Ovary (tissue), 9 donors: Measurements from ENCODE around the gene FMNL2. TPM values are rescaled to one million over a fixed set of nuclear protein-coding genes. Genes with fewer than 3 reads are reported as not detected.
A peak's percentile ranks its signal among the peaks of the same experiment; 100 is the strongest.

ENCODE experiments used
- DNase-seq, 5 donors: peaks; one replicate each; pipeline ENCODE4 v3.0.0-alpha.2; 2019 to 2020
- H3K27ac ChIP-seq, 2 donors: fragments of 200-600 bp; one replicate each; pipeline versions ENCODE4 v1.5.1 to v1.8.0; 2019 to 2022
- H3K27me3 ChIP-seq: fragments of 200-600 bp; one replicate; pipeline ENCODE4 v1.8.0; 2022
- H3K36me3 ChIP-seq: fragments of 200-600 bp; sonication (generic); one replicate; pipeline ENCODE4 v1.5.1; 2019
- H3K4me1 ChIP-seq: one replicate; pipeline ENCODE4 v1.8.1; 2013; ENCODE audit warnings: mild to moderate bottlenecking, moderate library complexity; ENCODE audit not compliant: insufficient read depth
- H3K4me3 ChIP-seq: fragments of 200-600 bp; sonication (generic); one replicate; pipeline ENCODE4 v1.5.1; 2017
- H3K9me3 ChIP-seq, 2 donors: fragments of 200-600 bp in 1 of 2; sonication (generic) in 1 of 2; one replicate each; pipeline versions ENCODE4 v1.5.1 to v1.8.1; 2013 to 2019; ENCODE audit warnings: mild to moderate bottlenecking in 1 of 2, moderate library complexity in 1 of 2
- EP300 ChIP-seq: sonication (generic); formaldehyde crosslinking; IDR thresholded peaks from one replicate; pipeline ENCODE4 v1.6.1; 2017; ENCODE audit warnings: antibody characterized with exemption
- POLR2A ChIP-seq: fragments of 450-650 bp; IDR thresholded peaks from one replicate; pipeline ENCODE4 v1.6.1; 2017; ENCODE audit warnings: antibody characterized with exemption, mild to moderate bottlenecking, moderate library complexity
- WGBS, 3 donors: extraction: QIAGEN DNeasy Blood & Tissue Kit in 1 of 3; methylation state at CpG; one replicate each; pipeline versions ENCODE4 v1.1.5 to v1.1.7; 2013 to 2017; 5-methylcytosine and 5-hydroxymethylcytosine counted together
- intact Hi-C, 4 donors: fragments of 100-400 bp; cut with DNase I; formaldehyde crosslinking; loops; one replicate each; pipeline versions ENCODE4 v1.11.0 to v1.15.1; 2022 to 2023
- polyA plus RNA-seq, 2 donors: library from polyadenylated mRNA; stranded (reverse); fragments of 200-250 nt in 1 of 2; fragments of 350-450 nt in 1 of 2; fragmentation: Illumina TruSeq in 1 of 2; extraction: RNeasy Lipid Tissue Mini Kit (QIAGEN cat#74804) in 1 of 2; gene quantifications; one replicate each; pipeline ENCODE4 v1.2.3, GENCODE V29; 2013 to 2014
- total RNA-seq, 7 donors: library from RNA; depleted of rRNA in 2 of 7; stranded (reverse); fragments of >200 nt in 2 of 7; fragmentation: NEBNext Ultra II Directional in 3 of 7; extraction: Animal tissue kit (Norgen Biotek cat#: 25700) in 3 of 7; gene quantifications; one replicate each; pipeline versions ENCODE4 v1.1.0 to v1.2.4, GENCODE V29; 2016 to 2023
- TF ChIP-seq, protein P1 (sequence below), 3 donors: fragments of 450-650 bp in 2 of 3; fragments of 200-600 bp in 1 of 3; IDR thresholded peaks; one replicate each; pipeline versions ENCODE4 v1.5.1 to v1.8.0; 2016 to 2022; ENCODE audit warnings: antibody characterized with exemption in 3 of 3, mild to moderate bottlenecking in 1 of 3
- donor health status: DM: no; HTN: no; CAD: no; lungs with moderate emphysema.
- donor health status: DM: no; HTN: no; CAD: no.
- donor health status: Bipolar disorder and iron deficiency.
- donor health status: DM: yes; HTN: yes; CAD: no.
- donor health status: DM: no; HTN: no; CAD: no.
- donor health status: DM: yes; HTN: yes; CAD: no.

FMNL2 gene
- total and polyA plus RNA-seq, 9 donors: 30.3 to 89.1 (median 51.3) TPM

DNA sequence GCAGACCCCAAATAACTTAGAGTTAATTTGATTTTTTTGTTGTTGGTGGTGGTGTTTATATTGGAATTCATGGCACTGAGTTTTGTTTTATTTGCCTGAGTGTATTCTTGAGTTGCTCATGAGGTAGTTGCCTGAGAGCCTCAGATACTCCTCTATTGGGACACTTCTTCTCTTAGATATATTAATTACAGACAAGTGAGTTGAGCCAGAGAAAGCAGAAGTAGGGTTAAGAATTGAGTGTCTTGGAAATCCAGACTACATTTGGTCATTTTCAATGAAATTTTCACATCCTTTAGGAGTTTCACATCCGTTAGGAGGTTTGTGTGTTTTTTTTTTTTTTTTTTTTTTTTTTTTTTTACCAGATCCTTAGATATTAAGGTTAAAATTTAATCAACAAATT, 29.0 kb downstream of the FMNL2 start:
- Histone ChIP-seq H3K36me3 (no peaks in the 10 kb centered on the region), H3K27ac (no peak overlapping the region), H3K4me1 (peaks cover 7% of the 10 kb centered on the region), H3K9me3 (no peaks in the 10 kb centered on the region), H3K4me3 (no peak overlapping the region), H3K27me3 (no peaks in the 10 kb centered on the region)
- intact Hi-C loops: no loop called here
- 76 to 86% (median 86%) methylated on average over 1 of the region's 1 CpG for WGBS, 3 donors
- no peak for DNase-seq
- TF ChIP-seq, protein P1, sequence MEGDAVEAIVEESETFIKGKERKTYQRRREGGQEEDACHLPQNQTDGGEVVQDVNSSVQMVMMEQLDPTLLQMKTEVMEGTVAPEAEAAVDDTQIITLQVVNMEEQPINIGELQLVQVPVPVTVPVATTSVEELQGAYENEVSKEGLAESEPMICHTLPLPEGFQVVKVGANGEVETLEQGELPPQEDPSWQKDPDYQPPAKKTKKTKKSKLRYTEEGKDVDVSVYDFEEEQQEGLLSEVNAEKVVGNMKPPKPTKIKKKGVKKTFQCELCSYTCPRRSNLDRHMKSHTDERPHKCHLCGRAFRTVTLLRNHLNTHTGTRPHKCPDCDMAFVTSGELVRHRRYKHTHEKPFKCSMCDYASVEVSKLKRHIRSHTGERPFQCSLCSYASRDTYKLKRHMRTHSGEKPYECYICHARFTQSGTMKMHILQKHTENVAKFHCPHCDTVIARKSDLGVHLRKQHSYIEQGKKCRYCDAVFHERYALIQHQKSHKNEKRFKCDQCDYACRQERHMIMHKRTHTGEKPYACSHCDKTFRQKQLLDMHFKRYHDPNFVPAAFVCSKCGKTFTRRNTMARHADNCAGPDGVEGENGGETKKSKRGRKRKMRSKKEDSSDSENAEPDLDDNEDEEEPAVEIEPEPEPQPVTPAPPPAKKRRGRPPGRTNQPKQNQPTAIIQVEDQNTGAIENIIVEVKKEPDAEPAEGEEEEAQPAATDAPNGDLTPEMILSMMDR (IDR thresholded peaks at IDR 0.05): no peak
- no peak for TF ChIP-seq EP300

DNA sequence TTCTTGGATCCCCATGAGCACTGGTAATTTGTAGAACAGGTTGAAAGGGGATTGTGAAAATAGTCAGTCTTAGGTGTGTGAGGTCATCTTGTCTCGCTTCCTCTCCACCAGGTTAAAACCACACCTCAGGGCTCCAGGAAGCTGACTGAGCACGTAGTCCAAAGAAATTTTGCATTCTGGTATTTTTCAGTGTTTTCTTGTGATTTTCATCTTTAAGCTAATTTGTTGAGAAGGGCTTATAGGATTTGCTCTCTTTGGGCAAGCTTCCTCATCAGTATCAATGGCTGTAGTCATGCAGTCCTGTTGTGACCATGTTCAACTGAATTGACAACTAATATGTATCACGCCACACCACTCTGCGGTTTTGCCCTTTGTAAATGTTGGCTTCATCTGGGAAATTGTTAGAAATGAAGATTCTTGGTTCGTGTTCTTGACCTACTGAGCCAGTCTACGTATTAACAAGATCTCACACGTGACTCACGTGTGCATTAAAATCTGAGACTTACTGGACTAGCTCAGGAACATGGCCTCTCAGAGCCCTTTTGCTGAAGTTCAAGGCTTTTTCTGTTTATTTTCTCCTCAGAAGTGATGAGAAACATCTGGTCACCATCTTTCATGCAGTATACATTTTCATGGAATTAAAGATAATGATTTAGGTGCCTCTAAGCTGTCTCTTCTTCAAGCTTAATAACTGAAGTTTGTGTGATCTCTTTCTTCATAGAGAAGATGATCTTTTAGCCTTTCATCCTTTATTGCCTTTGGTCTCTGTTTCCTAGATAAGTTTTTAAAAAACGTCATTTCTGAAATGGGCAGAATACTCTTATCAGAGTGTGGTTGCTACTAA, 32.8 kb downstream of the FMNL2 start:
- H3K27ac ChIP-seq: peak overlapping the region in 1 of 2 donors; percentile 22
- peaks cover 18% of the 10 kb centered on the region for H3K4me1 ChIP-seq
- WGBS, 3 donors: 44 to 52% (median 47%) methylated on average over 9 of the region's 9 CpGs
- no peak overlapping the region for H3K4me3 ChIP-seq
- TF ChIP-seq POLR2A (no peak), EP300 (no peak)
- TF ChIP-seq, protein P1 (IDR thresholded peaks at IDR 0.05): no peak
- H3K9me3 ChIP-seq: no peaks in the 10 kb centered on the region
- no peaks in the 10 kb centered on the region for H3K36me3 ChIP-seq
- DNase-seq: no peak
- no peaks in the 10 kb centered on the region for H3K27me3 ChIP-seq
- intact Hi-C loops: no loop called here

DNA sequence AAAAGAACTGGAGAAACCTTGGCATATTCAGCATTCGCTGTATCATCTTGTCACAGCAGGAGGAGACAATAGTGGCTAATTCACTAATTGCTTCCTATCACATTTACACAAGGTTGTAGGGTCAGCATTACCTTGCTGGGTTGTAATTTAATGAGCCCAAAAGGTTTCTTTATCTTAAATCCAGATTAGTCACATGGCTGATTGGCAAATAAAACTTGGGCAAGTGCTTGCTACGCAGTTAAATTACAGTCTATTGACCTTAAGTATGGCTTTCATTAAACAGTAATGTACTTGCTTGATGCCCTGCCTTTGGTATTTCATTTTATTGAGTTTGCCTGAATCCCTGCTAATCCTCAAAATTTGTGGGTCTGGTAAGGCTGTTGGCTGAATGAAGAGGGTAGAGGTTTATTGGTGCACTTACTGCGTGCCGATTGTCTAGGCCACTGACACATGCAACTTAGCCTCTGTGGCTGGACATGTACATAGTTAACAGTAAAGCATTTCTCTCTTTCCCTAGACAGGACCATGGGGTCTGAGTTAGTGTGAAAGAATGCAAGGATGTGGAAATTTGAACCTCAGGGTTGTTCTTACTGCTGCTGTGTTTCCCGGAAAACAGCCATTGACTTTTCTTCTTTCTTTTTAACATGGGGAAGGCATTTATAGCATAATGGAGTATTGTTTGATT, 34.3 kb downstream of the FMNL2 start:
- Histone ChIP-seq H3K4me3 (no peak overlapping the region), H3K27me3 (no peaks in the 10 kb centered on the region), H3K4me1 (peaks cover 18% of the 10 kb centered on the region), H3K9me3 (no peaks in the 10 kb centered on the region), H3K36me3 (no peaks in the 10 kb centered on the region), H3K27ac (peak overlapping the region in 1 of 2 donors; percentile 22)
- intact Hi-C loops: no loop called here
- no peak for DNase-seq
- WGBS, 3 donors: 86 to 90% (median 86%) methylated on average over 5 of the region's 5 CpGs
- TF ChIP-seq EP300 (no peak), POLR2A (no peak)

DNA sequence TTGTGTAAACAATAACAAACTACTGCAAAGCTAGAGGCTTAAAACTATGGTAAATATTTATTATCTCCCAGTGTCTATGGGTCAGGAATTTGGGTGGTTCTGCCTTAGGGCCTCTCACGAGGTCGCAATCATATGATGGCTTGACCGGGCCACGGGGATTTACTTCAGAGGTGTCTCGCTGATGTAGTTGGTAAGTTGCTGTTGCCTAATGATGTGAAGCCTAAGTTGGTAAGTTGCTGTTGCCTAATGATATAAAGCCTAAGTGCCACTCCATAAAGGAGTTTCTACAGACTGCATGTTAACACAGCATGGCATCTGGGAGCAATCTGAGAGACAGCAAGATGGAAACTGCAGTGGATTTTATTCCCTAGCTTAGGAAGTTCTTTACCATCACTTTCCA, 35.8 kb downstream of the FMNL2 start:
- no peaks in the 10 kb centered on the region for H3K9me3 ChIP-seq
- H3K27me3 ChIP-seq: no peaks in the 10 kb centered on the region
- no peak for DNase-seq
- no peak overlapping the region for H3K27ac ChIP-seq
- H3K4me1 ChIP-seq: peaks cover 20% of the 10 kb centered on the region
- H3K4me3 ChIP-seq: no peak overlapping the region
- WGBS, 3 donors: 87 to 91% (median 88%) methylated on average over 5 of the region's 5 CpGs
- H3K36me3 ChIP-seq: no peaks in the 10 kb centered on the region
- TF ChIP-seq, protein P1 (IDR thresholded peaks at IDR 0.05): no peak
- TF ChIP-seq POLR2A: no peak
- no peak for TF ChIP-seq EP300
- intact Hi-C loops: no loop called here
